Peyer's patch (tissue), 4 donors: ENCODE results near the gene TXNL1.

Experiments
- POLR2A ChIP-seq, 2 donors: fragments of 450-650 bp; IDR thresholded peaks; one replicate each; pipeline ENCODE4 v1.5.1; 2017; ENCODE audit warnings: antibody characterized with exemption in 2 of 2, mild to moderate bottlenecking in 2 of 2, moderate library complexity in 2 of 2
- TF ChIP-seq, protein P1 (sequence below), 6 experiments: fragments of 450-650 bp in 4 of 6; fragments of 200-600 bp in 2 of 6; sonication (generic) in 1 of 6; IDR thresholded peaks; one replicate each; pipeline ENCODE4 v1.5.1; 2017 to 2019; ENCODE audit warnings: antibody characterized with exemption in 6 of 6, mild to moderate bottlenecking in 3 of 6, moderate library complexity in 1 of 6

- TF ChIP-seq POLR2A (IDR thresholded peaks at IDR 0.05) = no peak
- TF ChIP-seq, protein P1, sequence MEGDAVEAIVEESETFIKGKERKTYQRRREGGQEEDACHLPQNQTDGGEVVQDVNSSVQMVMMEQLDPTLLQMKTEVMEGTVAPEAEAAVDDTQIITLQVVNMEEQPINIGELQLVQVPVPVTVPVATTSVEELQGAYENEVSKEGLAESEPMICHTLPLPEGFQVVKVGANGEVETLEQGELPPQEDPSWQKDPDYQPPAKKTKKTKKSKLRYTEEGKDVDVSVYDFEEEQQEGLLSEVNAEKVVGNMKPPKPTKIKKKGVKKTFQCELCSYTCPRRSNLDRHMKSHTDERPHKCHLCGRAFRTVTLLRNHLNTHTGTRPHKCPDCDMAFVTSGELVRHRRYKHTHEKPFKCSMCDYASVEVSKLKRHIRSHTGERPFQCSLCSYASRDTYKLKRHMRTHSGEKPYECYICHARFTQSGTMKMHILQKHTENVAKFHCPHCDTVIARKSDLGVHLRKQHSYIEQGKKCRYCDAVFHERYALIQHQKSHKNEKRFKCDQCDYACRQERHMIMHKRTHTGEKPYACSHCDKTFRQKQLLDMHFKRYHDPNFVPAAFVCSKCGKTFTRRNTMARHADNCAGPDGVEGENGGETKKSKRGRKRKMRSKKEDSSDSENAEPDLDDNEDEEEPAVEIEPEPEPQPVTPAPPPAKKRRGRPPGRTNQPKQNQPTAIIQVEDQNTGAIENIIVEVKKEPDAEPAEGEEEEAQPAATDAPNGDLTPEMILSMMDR (IDR thresholded peaks at IDR 0.05) = no peak
Observed at GRCh38 chr18:56639571-56639970, 1.2 kb upstream of the TXNL1 start.
